T-cell (primary cell): ENCODE data around the gene BIN2. TPM values are rescaled to one million over a fixed set of nuclear protein-coding genes. Genes with fewer than 3 reads are reported as not detected.

Source experiments
- ATAC-seq, 4 experiments: fragments of 200-7000 bp in 3 of 4; fragments of 150-1000 bp in 1 of 4; cut with Tn5 transposase; replicated peaks in 1 of 4; 1 replicate in 3 of 4; 2 replicates in 1 of 4; pipeline ENCODE4 v1.10.0; 2021; ENCODE audit warnings: moderate library complexity in 3 of 4, mild to moderate bottlenecking in 2 of 4, moderate number of reproducible peaks in 1 of 4
- CTCF ChIA-PET, 2 donors: fragments of 300-600 bp; sonication (Branson Sonifier 250); formaldehyde crosslinking; loops; one replicate each; lab custom pipeline; 2022; ENCODE audit warnings: antibody characterized with exemption in 2 of 2; lab: Charles Lee
- POLR2A ChIA-PET, 2 donors: fragments of 300-600 bp; sonication (Branson Sonifier 250); formaldehyde crosslinking; loops; one replicate each; lab custom pipeline; 2022; ENCODE audit warnings: antibody characterized with exemption in 2 of 2; lab: Charles Lee
- DNase-seq, 35 experiments: peaks; one replicate each; pipeline versions ENCODE4 v3.0.0 to v3.0.0-alpha.2; 2013 to 2023
- H3K27ac ChIP-seq: one replicate; pipeline ENCODE4 v1.5.1; 2013; ENCODE audit warnings: low read length
- H3K27me3 ChIP-seq, 2 experiments: replicated peaks in 1 of 2; 1 replicate in 1 of 2; 2 replicates in 1 of 2; pipeline versions ENCODE4 v1.6.1 to v1.7.0; 2013; ENCODE audit warnings: low read length in 1 of 2, mixed read lengths in 1 of 2; ENCODE audit not compliant: control insufficient read depth in 2 of 2, insufficient read depth in 2 of 2; ENCODE audit errors: extremely low read depth in 1 of 2
- H3K36me3 ChIP-seq, 2 donors: 1 replicate in 1 of 2; 2 replicates in 1 of 2; pipeline versions ENCODE4 v1.6.1 to v1.7.0; 2013; ENCODE audit warnings: low read length in 1 of 2; ENCODE audit not compliant: control insufficient read depth in 2 of 2, insufficient read depth in 1 of 2; ENCODE audit errors: extremely low read depth in 1 of 2
- H3K4me1 ChIP-seq, 2 experiments: 1 replicate in 1 of 2; 2 replicates in 1 of 2; pipeline versions ENCODE4 v1.6.1 to v1.7.0; 2013; ENCODE audit warnings: low read length in 2 of 2, mixed read lengths in 1 of 2; ENCODE audit not compliant: insufficient read depth in 2 of 2, control insufficient read depth in 1 of 2; ENCODE audit errors: extremely low read depth in 1 of 2
- H3K4me3 ChIP-seq, 2 donors: 1 replicate in 1 of 2; 2 replicates in 1 of 2; pipeline versions ENCODE4 v1.5.1 to v1.7.0; 2013; ENCODE audit warnings: mild to moderate bottlenecking in 2 of 2, low read length in 1 of 2, moderate library complexity in 1 of 2; ENCODE audit not compliant: control insufficient read depth in 1 of 2; ENCODE audit errors: extremely low read depth in 1 of 2
- H3K9me3 ChIP-seq: 2 replicates; pipeline ENCODE4 v1.7.0; 2013
- H3K27ac Mint-ChIP-seq, 2 donors: one replicate each; pipeline ENCODE4 v1.8.0; 2020 to 2021; ENCODE audit warnings: mild to moderate bottlenecking in 2 of 2, mixed read lengths in 2 of 2
- H3K27me3 Mint-ChIP-seq, 2 donors: one replicate each; pipeline ENCODE4 v1.8.0; 2021 to 2022; ENCODE audit warnings: mixed read lengths in 2 of 2
- H3K36me3 Mint-ChIP-seq: one replicate; pipeline ENCODE4 v1.8.0; 2021; ENCODE audit warnings: mixed read lengths
- H3K4me1 Mint-ChIP-seq, 3 donors: one replicate each; pipeline ENCODE4 v1.8.0; 2020 to 2022; ENCODE audit warnings: mixed read lengths in 3 of 3, mild to moderate bottlenecking in 1 of 3
- H3K4me3 Mint-ChIP-seq, 3 donors: one replicate each; pipeline ENCODE4 v1.8.0; 2020 to 2022; ENCODE audit warnings: mild to moderate bottlenecking in 3 of 3, mixed read lengths in 3 of 3, moderate library complexity in 3 of 3
- H3K9me3 Mint-ChIP-seq, 3 donors: one replicate each; pipeline ENCODE4 v1.8.0; 2020 to 2022; ENCODE audit warnings: mixed read lengths in 3 of 3
- WGBS: methylation state at CpG from one replicate; pipeline ENCODE4 v1.1.5; 2013; ENCODE audit warnings: missing lambda C conversion rate; ENCODE audit not compliant: insufficient coverage; 5-methylcytosine and 5-hydroxymethylcytosine counted together
- total RNA-seq, 35 experiments: library from RNA in 6 of 35; stranded (reverse) in 6 of 35; fragments of 120-200 nt in 1 of 35; gene quantifications; one replicate each; pipeline versions ENCODE4 v1.2.1 to v1.2.4 and lab custom pipeline; 2013 to 2026

The BIN2 gene
- total RNA-seq, 5 donors from 2014 or later (not counting 1 experiment from before 2014, with no cell fraction given) = 196 to 240 (median 202) TPM

DNA sequence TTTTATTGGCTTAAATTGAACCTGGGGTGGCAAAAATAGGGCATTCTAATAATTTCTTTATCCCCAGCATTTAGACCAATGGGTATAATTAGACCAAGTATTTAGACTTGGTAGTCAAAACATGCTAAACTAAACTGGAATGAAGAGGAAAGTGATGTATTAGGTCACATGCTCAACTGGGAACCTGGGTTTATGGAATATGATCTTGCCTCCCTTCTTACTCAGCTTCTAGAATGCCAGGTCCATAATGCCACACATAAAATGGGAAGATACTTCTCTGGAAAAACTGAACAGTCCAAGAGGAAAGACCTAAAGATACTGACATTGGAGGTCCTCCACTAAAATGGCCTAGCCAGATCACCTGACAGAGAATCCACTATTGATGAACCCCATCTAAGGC lies 6.2 kb upstream of the BIN2 start:
- no peak for ATAC-seq
- H3K9me3 Mint-ChIP-seq = no peaks in the 10 kb centered on the region
- H3K4me3 ChIP-seq = peak overlapping the region in 1 of 2 donors; percentile 31
- H3K27me3 ChIP-seq = no peaks in the 10 kb centered on the region
- H3K9me3 ChIP-seq = no peaks in the 10 kb centered on the region
- no peak for DNase-seq
- H3K4me1 Mint-ChIP-seq = peaks cover 60 to 78% (median 67%) of the 10 kb centered on the region in 3 donors
- H3K36me3 ChIP-seq = no peaks in the 10 kb centered on the region
- ChIA-PET CTCF (interaction anchor here (0.6 to 1.6 kb wide), 7 partner anchors 8 to 55 kb away, joined by 3 to 10 read pairs (median 4); no protein-coding TSS in a partner anchor), POLR2A (interaction anchor here (0.6 to 1.0 kb wide), 7 partner anchors 9 to 1341 kb away, joined by 3 to 9 read pairs (median 4); no protein-coding TSS in a partner anchor)
- H3K4me1 ChIP-seq = peaks cover 43 to 56% of the 10 kb centered on the region in 2 experiments
- no peaks in the 10 kb centered on the region for H3K27me3 Mint-ChIP-seq
- no peaks in the 10 kb centered on the region for H3K36me3 Mint-ChIP-seq
- peak overlapping the region; percentile 11 to 71 (median 53) for H3K4me3 Mint-ChIP-seq
- peak overlapping the region; percentile 87 to 89 for H3K27ac Mint-ChIP-seq
- peak overlapping the region; percentile 70 for H3K27ac ChIP-seq

DNA sequence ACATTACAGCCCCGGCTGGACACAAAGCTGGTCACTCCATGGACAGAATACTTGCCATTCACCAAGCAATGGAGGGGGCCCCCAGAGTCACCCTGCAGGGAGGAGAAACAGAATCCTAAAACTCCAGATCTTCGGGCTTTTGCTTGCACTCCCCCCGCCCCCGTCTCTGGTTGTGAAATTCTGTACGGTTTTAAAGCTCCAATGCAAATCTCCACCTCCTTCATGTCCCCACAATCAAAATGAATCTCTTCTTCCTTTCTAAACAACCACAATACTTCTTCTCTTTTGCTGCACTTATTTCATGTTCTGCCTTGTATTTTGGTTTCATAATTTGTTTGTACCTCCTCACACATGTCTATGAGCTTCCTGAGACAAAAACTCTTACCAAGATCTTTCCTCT lies 5.8 kb upstream of the BIN2 start:
- Histone ChIP-seq H3K27me3 (no peaks in the 10 kb centered on the region), H3K4me3 (peak overlapping the region; percentile 31 to 79), H3K9me3 (no peaks in the 10 kb centered on the region), H3K27ac (peak overlapping the region; percentile 70), H3K4me1 (peaks cover 44 to 61% of the 10 kb centered on the region in 2 experiments), H3K36me3 (no peaks in the 10 kb centered on the region)
- Mint-ChIP-seq H3K9me3 (no peaks in the 10 kb centered on the region), H3K27me3 (no peaks in the 10 kb centered on the region), H3K27ac (peak overlapping the region; percentile 87 to 89), H3K4me3 (peak overlapping the region; percentile 11 to 71 (median 53)), H3K36me3 (no peaks in the 10 kb centered on the region), H3K4me1 (peaks cover 64 to 78% (median 71%) of the 10 kb centered on the region in 3 donors)
- POLR2A ChIA-PET = interaction anchor here (0.6 to 1.0 kb wide), 7 partner anchors 8 to 1340 kb away, joined by 3 to 9 read pairs (median 4); no protein-coding TSS in a partner anchor
- WGBS = 25% methylated on average over 4 of the region's 5 CpGs
- ATAC-seq (peak; percentile 48 to 74 (median 54)), DNase-seq (peak in 2 of 35 experiments; percentile 14 to 33)
- CTCF ChIA-PET = interaction anchor here (0.6 to 1.6 kb wide), 7 partner anchors 9 to 54 kb away, joined by 3 to 10 read pairs (median 4); no protein-coding TSS in a partner anchor

DNA sequence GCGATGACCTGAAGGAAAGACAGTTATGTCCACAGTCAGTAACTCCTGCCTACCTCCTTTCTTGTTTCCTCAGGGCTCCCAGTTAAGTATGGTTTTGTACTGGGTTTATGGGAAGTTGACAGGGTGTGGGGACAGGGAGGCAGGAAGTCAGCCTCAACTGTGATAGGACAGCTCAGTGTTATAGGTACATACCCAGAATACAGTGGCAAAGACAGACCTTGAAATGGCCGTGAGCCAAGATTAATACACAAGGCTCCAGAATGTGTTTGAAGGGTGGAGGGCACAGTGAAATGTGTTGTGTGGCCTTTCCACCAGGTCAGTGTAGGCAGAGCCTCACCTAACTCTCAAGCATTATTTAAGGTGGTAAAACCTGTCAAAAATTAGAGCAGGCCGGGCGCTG lies 4.6 kb upstream of the BIN2 start:
- Histone ChIP-seq H3K9me3 (no peaks in the 10 kb centered on the region), H3K4me1 (peaks cover 47 to 72% of the 10 kb centered on the region in 2 experiments), H3K27me3 (no peaks in the 10 kb centered on the region), H3K4me3 (peak overlapping the region in 1 of 2 donors; percentile 79), H3K27ac (peak overlapping the region; percentile 70), H3K36me3 (no peaks in the 10 kb centered on the region)
- ChIA-PET CTCF (interaction anchor here in 1 of 2 donors (1.3 kb wide), 1 partner anchor 12 kb away, joined by 3 read pairs; no protein-coding TSS in a partner anchor), POLR2A (no interaction called here)
- Mint-ChIP-seq H3K27me3 (no peaks in the 10 kb centered on the region), H3K4me3 (peak overlapping the region in 1 of 3 donors; percentile 71), H3K27ac (peak overlapping the region; percentile 87 to 89), H3K9me3 (no peaks in the 10 kb centered on the region), H3K4me1 (peaks cover 65 to 75% (median 71%) of the 10 kb centered on the region in 3 donors), H3K36me3 (no peaks in the 10 kb centered on the region)
- 100% methylated on average over 2 of the region's 4 CpGs for WGBS
- no peak for DNase-seq
- no peak for ATAC-seq

DNA sequence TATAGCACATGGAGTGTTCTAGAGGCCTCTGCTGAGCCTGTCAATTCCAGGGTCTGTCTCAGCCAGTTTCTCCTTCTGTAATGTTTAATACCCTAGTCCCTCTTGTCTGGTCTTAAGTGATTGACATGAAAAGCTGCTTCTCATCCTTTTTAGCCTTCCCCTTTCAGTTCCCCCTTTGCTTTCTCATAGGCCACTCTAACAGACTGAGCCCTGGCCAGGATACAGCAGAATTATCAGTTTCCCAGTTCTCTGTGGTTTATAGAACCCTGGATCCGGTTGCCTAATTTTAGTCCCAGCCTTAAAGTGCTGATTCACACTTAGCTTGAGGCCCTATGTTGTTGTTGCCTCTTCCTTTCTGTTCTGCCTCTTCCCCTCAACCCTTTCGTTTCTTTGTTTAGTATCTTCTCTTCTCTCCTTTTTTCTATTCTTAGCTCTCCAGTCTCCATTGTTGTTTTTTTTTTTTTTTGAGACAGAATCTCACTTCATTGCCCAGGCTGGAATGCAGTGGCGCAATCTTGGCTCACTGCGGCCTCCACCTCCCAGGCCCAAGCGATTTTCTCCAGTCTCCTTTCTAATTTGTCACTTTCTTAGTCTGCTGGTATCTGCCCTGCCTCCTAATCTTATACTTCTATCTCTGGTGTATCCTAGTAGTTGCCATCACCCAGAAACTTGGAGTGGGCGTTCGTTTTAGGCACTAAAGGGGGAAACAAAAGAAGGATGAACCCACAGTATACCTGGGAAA lies 2.9 kb upstream of the BIN2 start:
- Mint-ChIP-seq H3K9me3 (no peaks in the 10 kb centered on the region), H3K4me3 (peak overlapping the region; percentile 49 to 71 (median 54)), H3K27me3 (no peaks in the 10 kb centered on the region), H3K36me3 (peaks cover 14% of the 10 kb centered on the region), H3K27ac (peak overlapping the region; percentile 87 to 98), H3K4me1 (peaks cover 81 to 90% (median 85%) of the 10 kb centered on the region in 3 donors)
- H3K9me3 ChIP-seq = no peaks in the 10 kb centered on the region
- DNase-seq = peak in 1 of 35 experiments; percentile 32
- peaks cover 0 to 3% of the 10 kb centered on the region in 2 donors for H3K36me3 ChIP-seq
- no peaks in the 10 kb centered on the region for H3K27me3 ChIP-seq
- H3K4me1 ChIP-seq = peaks cover 50 to 80% of the 10 kb centered on the region in 2 experiments
- ChIA-PET CTCF (interaction anchor here (1.3 to 1.6 kb wide), 2 partner anchors 14 kb away, joined by 3 to 6 read pairs; no protein-coding TSS in a partner anchor), POLR2A (interaction anchor here (0.7 to 1.6 kb wide), 2 partner anchors 8 to 16 kb away, joined by 3 to 5 read pairs; no protein-coding TSS in a partner anchor)
- 5% methylated on average over 2 of the region's 7 CpGs for WGBS
- ATAC-seq = no peak
- no peak overlapping the region for H3K4me3 ChIP-seq
- H3K27ac ChIP-seq = peak overlapping the region; percentile 58

DNA sequence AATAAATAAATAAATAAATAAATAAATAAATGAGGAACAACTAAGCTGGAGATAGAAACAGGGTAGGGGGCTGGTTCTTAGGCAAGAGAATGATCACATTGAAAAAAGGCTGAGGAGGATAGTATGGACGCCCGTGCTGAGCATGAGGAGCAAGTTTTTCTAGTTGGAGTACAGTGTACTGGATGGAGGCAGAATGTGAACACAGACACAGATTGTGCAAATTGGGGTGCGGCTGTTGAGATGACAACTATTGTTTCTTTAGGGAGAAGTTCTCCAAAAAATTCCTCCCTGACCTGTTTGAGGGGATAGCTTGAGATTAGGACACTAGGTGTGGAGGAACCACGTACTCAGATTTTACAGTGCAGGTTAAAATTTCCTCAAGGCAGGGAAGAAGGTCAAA lies 979 bp upstream of the BIN2 start:
- H3K4me3 Mint-ChIP-seq = peak overlapping the region; percentile 64 to 96 (median 65)
- Histone ChIP-seq H3K27me3 (no peaks in the 10 kb centered on the region), H3K27ac (peak overlapping the region; percentile 93), H3K4me3 (no peak overlapping the region), H3K9me3 (no peaks in the 10 kb centered on the region), H3K36me3 (peaks cover 0 to 7% of the 10 kb centered on the region in 2 donors), H3K4me1 (peaks cover 60 to 89% of the 10 kb centered on the region in 2 experiments)
- WGBS = 100% methylated on average over 2 of the region's 4 CpGs
- POLR2A ChIA-PET = interaction anchor here in 1 of 2 donors (0.6 kb wide), 1 partner anchor 15 kb away, joined by 8 read pairs; no protein-coding TSS in a partner anchor
- H3K36me3 Mint-ChIP-seq = peaks cover 23% of the 10 kb centered on the region
- H3K27me3 Mint-ChIP-seq = no peaks in the 10 kb centered on the region
- H3K4me1 Mint-ChIP-seq = peaks cover 90 to 93% (median 91%) of the 10 kb centered on the region in 3 donors
- ATAC-seq = no peak
- no peak for DNase-seq
- no peaks in the 10 kb centered on the region for H3K9me3 Mint-ChIP-seq
- CTCF ChIA-PET = no interaction called here
- peak overlapping the region; percentile 90 to 98 for H3K27ac Mint-ChIP-seq
